GM10847 (cell line): ENCODE measurements around the gene C7orf57.

ENCODE experiments used
- POLR2A ChIP-seq: IDR thresholded peaks from 2 replicates; pipeline ENCODE4 v1.6.1; 2011; ENCODE audit not compliant: insufficient read length; ENCODE audit errors: extremely low read depth

C7orf57 gene

GRCh38 chr7:48025624-48026023 is 9.7 kb upstream of the C7orf57 start:
- no peak for TF ChIP-seq POLR2A

- TF ChIP-seq POLR2A = no peak
Measured at GRCh38 chr7:48028938-48029337, 6.4 kb upstream of the C7orf57 start, which contains the start of gene SUN3. Gene SUN3, minus strand, starts transcription at chr7:48029107. Its CDS starts 169 bp downstream, at chr7:48028938.

- TF ChIP-seq POLR2A = no peak
Measured at GRCh38 chr7:48031111-48031510, 4.2 kb upstream of the C7orf57 start.

- no peak for TF ChIP-seq POLR2A
Measured at GRCh38 chr7:48033922-48034321, 1.4 kb upstream of the C7orf57 start.

- no peak for TF ChIP-seq POLR2A
Measured at GRCh38 chr7:48035967-48036478, 680 bp downstream of the C7orf57 start.

- no peak for TF ChIP-seq POLR2A
Measured at GRCh38 chr7:48038815-48039506, 3.6 kb downstream of the C7orf57 start.

GRCh38 chr7:48040944-48041652 is 5.8 kb downstream of the C7orf57 start:
- no peak for TF ChIP-seq POLR2A

- TF ChIP-seq POLR2A = no peak
Measured at GRCh38 chr7:48041653-48041970, 6.3 kb downstream of the C7orf57 start.

- TF ChIP-seq POLR2A = no peak
Measured at GRCh38 chr7:48042216-48042615, 6.9 kb downstream of the C7orf57 start.

GRCh38 chr7:48042636-48043035 is 7.3 kb downstream of the C7orf57 start:
- TF ChIP-seq POLR2A = no peak

GRCh38 chr7:48045195-48045765 is 9.9 kb downstream of the C7orf57 start:
- no peak for TF ChIP-seq POLR2A

GRCh38 chr7:48046458-48046857 is 11.1 kb downstream of the C7orf57 start:
- no peak for TF ChIP-seq POLR2A

- TF ChIP-seq POLR2A = no peak
Measured at GRCh38 chr7:48048113-48048512, 12.8 kb downstream of the C7orf57 start.

GRCh38 chr7:48049850-48050249 is 14.5 kb downstream of the C7orf57 start:
- TF ChIP-seq POLR2A = no peak

- TF ChIP-seq POLR2A = no peak
Measured at GRCh38 chr7:48052748-48053147, 17.4 kb downstream of the C7orf57 start.

- TF ChIP-seq POLR2A = no peak
Measured at GRCh38 chr7:48053736-48054135, 18.4 kb downstream of the C7orf57 start.
